ENCODE measurements around the gene MED15. TPM values are rescaled to one million over a fixed set of nuclear protein-coding genes. Genes with fewer than 3 reads are reported as not detected.

MED15 gene
- total and polyA plus RNA-seq, 7 donors, result 25.8 to 86.8 (median 37.5) TPM

GRCh38 chr22:20573176-20573832 is 65.9 kb downstream of the MED15 start:
- DNase-seq, result no peak
- WGBS, 2 donors, result 86 to 91% methylated on average over 8 of the region's 8 CpGs
- no peaks in the 10 kb centered on the region for H3K27me3 ChIP-seq
- no peak overlapping the region for H3K27ac ChIP-seq
- peaks cover 24 to 86% (median 44%) of the 10 kb centered on the region in 4 donors for H3K36me3 ChIP-seq
- H3K9me3 ChIP-seq, result no peaks in the 10 kb centered on the region
- TF ChIP-seq POLR2AphosphoS5 (IDR thresholded peaks at IDR 0.05), result no peak
- TF ChIP-seq POLR2A (IDR thresholded peaks at IDR 0.05), result no peak
- no peak for TF ChIP-seq EP300 (IDR thresholded peaks at IDR 0.05)
- no peak for TF ChIP-seq CTCF (IDR thresholded peaks at IDR 0.05)
- H3K4me1 ChIP-seq, result peaks cover 0 to 17% (median 15%) of the 10 kb centered on the region in 4 donors
- intact Hi-C loops (cut with DNase I), result no loop called here
- no peak overlapping the region for H3K4me3 ChIP-seq

GRCh38 chr22:20573833-20574615 is 66.6 kb downstream of the MED15 start:
- H3K4me3 ChIP-seq, result no peak overlapping the region
- intact Hi-C loops (cut with DNase I), result no loop called here
- no peak for TF ChIP-seq CTCF (IDR thresholded peaks at IDR 0.05)
- no peak for TF ChIP-seq EP300 (IDR thresholded peaks at IDR 0.05)
- no peak for TF ChIP-seq POLR2A (IDR thresholded peaks at IDR 0.05)
- no peak for TF ChIP-seq POLR2AphosphoS5 (IDR thresholded peaks at IDR 0.05)
- no peak for DNase-seq
- H3K27ac ChIP-seq, result no peak overlapping the region
- H3K9me3 ChIP-seq, result no peaks in the 10 kb centered on the region
- peaks cover 0 to 10% (median 7%) of the 10 kb centered on the region in 4 donors for H3K4me1 ChIP-seq
- no peaks in the 10 kb centered on the region for H3K27me3 ChIP-seq
- 89 to 93% methylated on average over 29 of the region's 29 CpGs for WGBS, 2 donors
- peaks cover 24 to 86% (median 47%) of the 10 kb centered on the region in 4 donors for H3K36me3 ChIP-seq

- DNase-seq, result no peak
- intact Hi-C loops (cut with DNase I), result no loop called here
- peaks cover 25 to 90% (median 55%) of the 10 kb centered on the region in 4 donors for H3K36me3 ChIP-seq
- H3K27me3 ChIP-seq, result no peaks in the 10 kb centered on the region
- WGBS, 2 donors, result 29 to 75% methylated on average over 18 of the region's 18 CpGs
- H3K27ac ChIP-seq, result no peak overlapping the region
- H3K4me1 ChIP-seq, result peaks cover 0 to under 1% (median 0%) of the 10 kb centered on the region in 4 donors
- H3K9me3 ChIP-seq, result no peaks in the 10 kb centered on the region
- H3K4me3 ChIP-seq, result no peak overlapping the region
- TF ChIP-seq POLR2A (IDR thresholded peaks at IDR 0.05) (no peak), EP300 (IDR thresholded peaks at IDR 0.05) (no peak)
These were observed 67.5 kb downstream of the MED15 start for GRCh38 chr22:20574920-20575353.

- WGBS, 2 donors, result 88 to 94% methylated on average over 6 of the region's 6 CpGs
- Histone ChIP-seq H3K27ac (no peak overlapping the region), H3K9me3 (no peaks in the 10 kb centered on the region), H3K27me3 (no peaks in the 10 kb centered on the region), H3K4me1 (no peaks in the 10 kb centered on the region), H3K36me3 (peaks cover 25 to 99% (median 60%) of the 10 kb centered on the region in 4 donors), H3K4me3 (no peak overlapping the region)
- no peak for DNase-seq
- intact Hi-C loops (cut with DNase I), result no loop called here
- TF ChIP-seq CTCF (IDR thresholded peaks at IDR 0.05) (no peak), POLR2A (IDR thresholded peaks at IDR 0.05) (no peak), EP300 (IDR thresholded peaks at IDR 0.05) (no peak), POLR2AphosphoS5 (IDR thresholded peaks at IDR 0.05) (no peak)
These were observed 68.5 kb downstream of the MED15 start for GRCh38 chr22:20575724-20576444.

GRCh38 chr22:20576445-20576816 is 69.0 kb downstream of the MED15 start:
- H3K27ac ChIP-seq, result no peak overlapping the region
- TF ChIP-seq CTCF (IDR thresholded peaks at IDR 0.05) (no peak), POLR2A (IDR thresholded peaks at IDR 0.05) (no peak)
- H3K36me3 ChIP-seq, result peaks cover 25 to 99% (median 61%) of the 10 kb centered on the region in 4 donors
- no peaks in the 10 kb centered on the region for H3K9me3 ChIP-seq
- H3K4me1 ChIP-seq, result no peaks in the 10 kb centered on the region
- intact Hi-C loops (cut with DNase I), result no loop called here
- DNase-seq, result no peak
- no peak overlapping the region for H3K4me3 ChIP-seq
- no peaks in the 10 kb centered on the region for H3K27me3 ChIP-seq
- WGBS, 2 donors, result 69 to 86% methylated on average over 3 of the region's 3 CpGs

Measured in sigmoid colon (tissue), 7 donors.